Endodermal cell (in vitro differentiated cells): Measurements from ENCODE around the gene TAF10. TPM values are rescaled to one million over a fixed set of nuclear protein-coding genes. Genes with fewer than 3 reads are reported as not detected.
A peak's percentile ranks its signal among the peaks of the same experiment; 100 is the strongest.

ENCODE experiments used
- DNase-seq: peaks from one replicate; pipeline ENCODE4 v3.0.0-alpha.2; 2017
- H3K27ac ChIP-seq: 2 replicates; pipeline ENCODE4 v1.5.1; 2013; ENCODE audit warnings: mild to moderate bottlenecking, low read depth, low read length, moderate library complexity
- H3K27me3 ChIP-seq: 2 replicates; pipeline ENCODE4 v1.6.1; 2013; ENCODE audit warnings: mild to moderate bottlenecking, low read length, moderate library complexity; ENCODE audit not compliant: insufficient read depth, control insufficient read depth, poor library complexity, severe bottlenecking
- H3K36me3 ChIP-seq: 2 replicates; pipeline ENCODE4 v1.7.0; 2013; ENCODE audit warnings: mild to moderate bottlenecking, low read length, moderate library complexity; ENCODE audit not compliant: control insufficient read depth, insufficient read depth
- H3K4me1 ChIP-seq: one replicate; pipeline ENCODE4 v1.7.0; 2013; ENCODE audit warnings: low read length; ENCODE audit not compliant: control insufficient read depth, insufficient read depth
- H3K4me3 ChIP-seq: 2 replicates; pipeline ENCODE4 v1.5.1; 2013; ENCODE audit warnings: mild to moderate bottlenecking, low read length, moderate library complexity
- H3K9ac ChIP-seq: 2 replicates; pipeline ENCODE4 v1.6.1; 2013; ENCODE audit warnings: mild to moderate bottlenecking, low read length, moderate library complexity; ENCODE audit not compliant: poor library complexity, severe bottlenecking; ENCODE audit errors: extremely low read depth
- H3K9me3 ChIP-seq: 2 replicates; pipeline ENCODE4 v1.6.1; 2013; ENCODE audit warnings: mild to moderate bottlenecking, low read length, moderate library complexity; ENCODE audit not compliant: control insufficient read depth
- H3K27ac Mint-ChIP-seq: 2 replicates; pipeline ENCODE4 v1.8.0; 2020; ENCODE audit warnings: mixed read lengths
- H3K27me3 Mint-ChIP-seq: 2 replicates; pipeline ENCODE4 v1.8.0; 2021; ENCODE audit warnings: mild to moderate bottlenecking, mixed read lengths; ENCODE audit not compliant: insufficient read depth
- H3K36me3 Mint-ChIP-seq: 2 replicates; pipeline ENCODE4 v1.8.0; 2020; ENCODE audit warnings: low read depth, mixed read lengths
- H3K4me1 Mint-ChIP-seq: 2 replicates; pipeline ENCODE4 v1.8.0; 2020; ENCODE audit warnings: mixed read lengths
- H3K4me3 Mint-ChIP-seq: 2 replicates; pipeline ENCODE4 v1.8.0; 2020; ENCODE audit warnings: mild to moderate bottlenecking, moderate library complexity, mixed read lengths
- H3K9me3 Mint-ChIP-seq: 2 replicates; pipeline ENCODE4 v1.8.0; 2020; ENCODE audit warnings: mild to moderate bottlenecking, mixed read lengths
- CTCF ChIP-seq: fragments of 200-600 bp; sonication (generic); conservative IDR thresholded peaks from 2 replicates; pipeline ENCODE4 v1.5.0; 2021; ENCODE audit warnings: antibody characterized with exemption, mild to moderate bottlenecking
- WGBS, 2 experiments: methylation state at CpG; one replicate each; pipeline versions ENCODE4 v1.1.5 to v1.1.7; 2013; ENCODE audit warnings: missing lambda C conversion rate in 2 of 2, mixed read lengths in 1 of 2; ENCODE audit not compliant: insufficient coverage in 1 of 2, insufficient read length in 1 of 2; 5-methylcytosine and 5-hydroxymethylcytosine counted together
- total RNA-seq, 2 donors: library from RNA; stranded (reverse); fragmentation: NEBNext Ultra II Directional in 1 of 2; extraction: Animal tissue kit (Norgen Biotek cat#: 25700) in 1 of 2; gene quantifications; 2 replicates in 1 of 2; 3 replicates in 1 of 2; pipeline ENCODE4 v1.2.1, GENCODE V29; 2021

The TAF10 gene
- total RNA-seq, 2 donors from 2014 or later = 168 to 202 TPM

- TF ChIP-seq CTCF = no peak
- H3K27me3 Mint-ChIP-seq = peaks cover 1% of the 10 kb centered on the region
- no peaks in the 10 kb centered on the region for H3K36me3 ChIP-seq
- no peaks in the 10 kb centered on the region for H3K27me3 ChIP-seq
- H3K4me3 ChIP-seq = no peak overlapping the region
- H3K4me1 Mint-ChIP-seq = peaks cover 7% of the 10 kb centered on the region
- no peaks in the 10 kb centered on the region for H3K9me3 ChIP-seq
- no peak for DNase-seq
- H3K27ac ChIP-seq = no peak overlapping the region
- H3K4me3 Mint-ChIP-seq = no peak overlapping the region
- H3K36me3 Mint-ChIP-seq = peaks cover 2% of the 10 kb centered on the region
- H3K9ac ChIP-seq = no peak overlapping the region
- 97% methylated on average over 2 of the region's 2 CpGs; no CpG with 5 or more reads in 1 of the 2 experiments for WGBS, 2 experiments
- no peak overlapping the region for H3K27ac Mint-ChIP-seq
- H3K9me3 Mint-ChIP-seq = no peaks in the 10 kb centered on the region
- no peaks in the 10 kb centered on the region for H3K4me1 ChIP-seq
Measured at GRCh38 chr11:6572215-6572614, 39.8 kb downstream of the TAF10 start.

GRCh38 chr11:6571434-6572008 lies 40.5 kb downstream of the TAF10 start:
- H3K9me3 Mint-ChIP-seq = no peaks in the 10 kb centered on the region
- H3K27me3 Mint-ChIP-seq = peaks cover 1% of the 10 kb centered on the region
- Histone ChIP-seq H3K4me3 (no peak overlapping the region), H3K27ac (no peak overlapping the region), H3K4me1 (no peaks in the 10 kb centered on the region), H3K36me3 (no peaks in the 10 kb centered on the region), H3K9me3 (no peaks in the 10 kb centered on the region), H3K27me3 (no peaks in the 10 kb centered on the region), H3K9ac (no peak overlapping the region)
- H3K4me3 Mint-ChIP-seq = no peak overlapping the region
- 93 to 95% methylated on average over 14 to 22 of the region's 22 CpGs for WGBS, 2 experiments
- DNase-seq = peak; percentile 61
- H3K36me3 Mint-ChIP-seq = peaks cover 2% of the 10 kb centered on the region
- peaks cover 7% of the 10 kb centered on the region for H3K4me1 Mint-ChIP-seq
- no peak overlapping the region for H3K27ac Mint-ChIP-seq
- TF ChIP-seq CTCF = no peak

- TF ChIP-seq CTCF = no peak
- peak; percentile 61 for DNase-seq
- H3K4me3 ChIP-seq = no peak overlapping the region
Measured at GRCh38 chr11:6570691-6571427, 41.2 kb downstream of the TAF10 start.

More at GRCh38 chr11:6570691-6571427, 41.2 kb downstream of the TAF10 start:
- Histone ChIP-seq H3K27ac (no peak overlapping the region), H3K36me3 (no peaks in the 10 kb centered on the region), H3K27me3 (no peaks in the 10 kb centered on the region), H3K4me1 (no peaks in the 10 kb centered on the region), H3K9ac (no peak overlapping the region), H3K9me3 (no peaks in the 10 kb centered on the region)
- peaks cover 1% of the 10 kb centered on the region for H3K27me3 Mint-ChIP-seq
- peaks cover 2% of the 10 kb centered on the region for H3K36me3 Mint-ChIP-seq
- no peak overlapping the region for H3K4me3 Mint-ChIP-seq
- no peaks in the 10 kb centered on the region for H3K9me3 Mint-ChIP-seq
- peaks cover 7% of the 10 kb centered on the region for H3K4me1 Mint-ChIP-seq
- no peak overlapping the region for H3K27ac Mint-ChIP-seq
- WGBS, 2 experiments = 95 to 98% methylated on average over 47 to 62 of the region's 62 CpGs
